GDM1 (cell line): ENCODE data around the gene ARHGAP19.

Experiments used
- DNase-seq: peaks from one replicate; lab custom pipeline; 2025; lab: John Stamatoyannopoulos, UW

Gene ARHGAP19

GRCh38 chr10:97228775-97229157, 63.7 kb downstream of the ARHGAP19 start:
- no peak for DNase-seq

DNA sequence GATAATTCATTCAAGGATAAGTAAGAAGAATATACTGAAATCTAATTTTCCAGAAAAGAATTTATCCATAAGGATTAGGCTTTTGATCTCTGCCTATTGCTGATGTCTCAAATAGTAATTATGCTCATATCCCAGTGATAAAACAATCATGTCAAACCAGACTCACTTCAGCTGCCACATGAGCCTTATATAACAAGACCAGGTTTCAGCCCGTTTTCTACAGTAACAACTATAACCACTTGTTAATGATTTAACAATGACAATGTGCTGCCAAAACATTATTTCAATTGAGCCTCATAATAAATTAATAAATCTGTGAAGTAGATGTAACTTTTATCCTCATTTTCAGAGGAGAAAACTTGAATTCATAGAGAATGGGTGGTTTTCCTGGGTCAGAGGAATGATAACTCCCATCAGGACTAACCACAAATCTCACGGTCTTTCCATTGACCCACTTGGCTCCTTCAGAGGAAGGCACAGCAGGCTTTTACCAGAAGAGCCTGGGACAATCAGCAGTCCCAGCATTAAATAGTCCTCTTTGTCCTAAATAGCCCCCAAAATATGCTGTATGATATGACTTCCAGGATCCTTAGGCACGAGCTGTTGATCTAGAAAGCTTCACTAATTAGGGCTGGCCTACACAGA, 64.2 kb downstream of the ARHGAP19 start:
- DNase-seq: no peak

- DNase-seq: no peak
Measured at GRCh38 chr10:97226398-97226797, 66.0 kb downstream of the ARHGAP19 start.

DNA sequence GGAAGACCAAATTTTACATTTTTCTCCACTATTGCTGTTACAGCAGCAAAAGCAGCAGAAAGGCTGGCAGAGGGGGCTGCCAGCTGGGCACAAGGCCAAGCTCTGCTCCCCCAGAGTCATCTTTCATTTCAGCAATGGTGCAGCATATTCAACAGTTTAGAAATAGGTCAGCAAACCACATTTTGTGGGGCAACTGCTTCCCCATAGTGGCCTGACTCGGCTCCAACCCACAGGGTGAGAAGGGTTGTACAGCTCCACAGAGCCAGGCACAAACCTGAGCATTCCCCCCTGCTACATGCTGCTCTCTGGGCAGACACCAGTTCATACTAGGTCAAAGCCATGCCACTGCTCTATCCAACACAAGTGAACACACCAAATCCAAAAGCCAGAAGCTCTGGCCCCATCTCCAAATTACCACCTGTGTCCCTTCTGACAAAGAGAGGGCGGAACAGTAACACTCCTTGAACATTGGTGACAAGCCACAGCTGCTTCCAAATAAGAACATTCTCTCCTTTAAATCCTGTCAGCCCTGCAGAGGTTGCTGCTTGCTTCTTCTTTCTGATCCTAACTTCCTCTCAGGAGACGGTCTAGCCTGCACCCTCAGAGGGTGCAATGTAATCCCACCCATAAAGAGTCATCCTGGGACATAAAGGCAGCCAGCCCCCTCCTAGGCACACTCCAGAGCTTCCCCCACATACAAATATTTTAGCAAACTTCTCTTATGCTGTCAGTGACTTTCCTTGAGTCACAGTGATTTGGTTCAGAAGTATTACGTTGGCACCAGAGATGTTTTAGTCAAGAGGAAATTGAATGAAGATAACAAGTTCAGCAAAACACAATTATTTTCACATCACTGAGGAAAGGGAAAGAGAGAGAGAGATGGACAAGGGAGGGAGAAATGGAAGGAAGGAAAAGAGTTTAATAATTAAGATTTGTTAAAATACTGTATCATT, 67.7 kb downstream of the ARHGAP19 start:
- DNase-seq: no peak

DNA sequence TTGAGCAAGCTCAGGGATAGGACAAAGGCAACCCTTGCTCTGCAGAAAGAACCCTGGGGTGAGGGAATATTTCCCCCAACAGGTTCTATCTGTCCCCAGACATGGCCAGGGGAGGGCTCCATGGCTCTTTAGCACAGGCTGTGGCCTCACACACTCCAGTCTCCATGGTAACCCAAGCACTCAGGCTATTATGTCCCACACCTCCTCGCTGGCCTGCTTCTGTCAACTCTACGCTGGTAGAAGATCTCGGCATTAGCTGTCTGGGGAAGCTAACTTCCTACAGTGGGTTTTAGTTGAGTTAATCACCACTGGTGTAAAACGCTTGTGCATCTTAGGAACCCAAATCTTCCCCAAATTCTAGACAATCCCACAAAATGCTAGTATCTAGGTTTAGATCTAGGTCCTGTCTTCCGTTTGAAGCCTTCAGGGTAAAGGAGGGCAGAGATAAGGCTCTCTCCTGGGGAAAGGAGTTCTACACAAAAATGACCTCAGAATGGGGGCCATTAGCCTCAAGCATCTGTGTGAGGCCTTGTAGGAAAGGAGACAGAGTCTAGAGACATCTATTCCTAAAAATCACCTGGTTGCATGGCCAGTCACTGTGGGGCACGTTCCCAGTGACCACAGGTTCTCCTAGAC, 70.0 kb downstream of the ARHGAP19 start:
- no peak for DNase-seq

GRCh38 chr10:97220355-97220754, 72.1 kb downstream of the ARHGAP19 start:
- DNase-seq: no peak

GRCh38 chr10:97217299-97217698, 75.1 kb downstream of the ARHGAP19 start:
- peak; percentile 26 for DNase-seq

DNA sequence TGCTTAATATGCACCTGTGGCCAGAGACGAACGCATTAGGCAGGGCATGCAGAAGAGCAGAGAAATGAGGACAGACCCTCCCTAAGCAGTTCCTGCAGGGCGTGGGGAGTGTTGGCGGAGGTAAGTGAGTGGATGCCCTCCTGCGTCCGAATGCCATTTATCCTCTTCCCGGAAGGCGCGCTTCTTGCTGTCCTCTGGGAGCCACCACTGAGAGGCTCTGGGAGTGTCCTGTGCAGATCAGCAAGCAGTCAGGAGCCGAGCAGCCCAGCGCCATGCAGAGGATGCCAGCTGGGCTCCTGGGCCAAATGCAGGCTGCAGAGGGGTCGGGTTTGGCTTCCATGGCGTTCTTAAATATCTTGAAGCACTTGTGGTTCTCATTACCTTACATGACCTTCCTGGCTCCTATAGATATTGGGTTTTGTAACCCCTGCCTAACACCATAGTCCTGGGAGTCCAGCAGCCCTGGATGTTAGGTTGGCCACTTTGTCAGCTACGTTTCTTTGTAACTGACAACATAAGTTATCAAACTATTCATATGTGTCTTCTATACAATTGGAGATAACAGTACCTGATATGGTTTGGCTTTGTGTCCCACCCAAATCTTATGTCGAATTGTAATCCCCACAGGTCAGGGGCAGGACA, 76.7 kb downstream of the ARHGAP19 start:
- no peak for DNase-seq

DNA sequence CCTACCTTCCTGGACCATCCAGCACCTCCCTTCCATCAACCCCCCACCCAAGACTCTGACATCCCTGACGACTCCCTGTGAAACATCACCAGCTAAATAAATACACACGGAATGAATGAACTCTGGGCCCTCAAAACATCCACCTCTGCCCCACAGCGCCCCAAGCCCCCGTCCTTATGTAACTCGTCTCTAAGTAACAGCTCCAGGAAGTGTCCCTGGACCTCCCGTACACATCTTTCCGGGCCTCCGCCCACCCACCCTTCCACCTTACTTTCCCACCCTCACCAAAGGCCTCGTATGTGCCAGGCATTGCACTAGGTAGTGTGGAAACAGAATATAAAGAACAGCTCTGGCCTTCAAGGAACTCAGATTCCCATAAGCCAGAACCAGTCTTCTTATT, 79.0 kb downstream of the ARHGAP19 start:
- no peak for DNase-seq

DNA sequence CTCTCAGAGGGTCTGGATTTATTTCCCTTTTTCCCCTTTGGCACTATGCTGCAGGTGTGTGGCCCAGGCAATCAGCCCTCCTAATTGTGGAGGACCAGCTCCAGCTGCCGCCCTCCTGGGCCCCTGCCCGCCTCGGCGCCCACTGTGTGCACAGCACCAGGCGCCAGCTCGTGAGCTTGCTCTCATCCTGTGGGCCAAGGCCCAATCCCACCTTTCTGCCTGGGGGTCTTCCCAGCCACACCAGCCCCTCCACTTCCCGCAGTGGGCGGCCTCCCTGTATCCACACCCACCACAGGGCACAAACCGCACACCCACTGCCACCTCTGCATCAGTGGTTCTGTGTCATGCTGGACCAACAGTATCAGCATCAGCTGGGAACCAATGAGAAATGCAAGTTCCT, 81.2 kb downstream of the ARHGAP19 start:
- DNase-seq: no peak

GRCh38 chr10:97210543-97210960, 81.9 kb downstream of the ARHGAP19 start:
- DNase-seq: peak; percentile 38

DNA sequence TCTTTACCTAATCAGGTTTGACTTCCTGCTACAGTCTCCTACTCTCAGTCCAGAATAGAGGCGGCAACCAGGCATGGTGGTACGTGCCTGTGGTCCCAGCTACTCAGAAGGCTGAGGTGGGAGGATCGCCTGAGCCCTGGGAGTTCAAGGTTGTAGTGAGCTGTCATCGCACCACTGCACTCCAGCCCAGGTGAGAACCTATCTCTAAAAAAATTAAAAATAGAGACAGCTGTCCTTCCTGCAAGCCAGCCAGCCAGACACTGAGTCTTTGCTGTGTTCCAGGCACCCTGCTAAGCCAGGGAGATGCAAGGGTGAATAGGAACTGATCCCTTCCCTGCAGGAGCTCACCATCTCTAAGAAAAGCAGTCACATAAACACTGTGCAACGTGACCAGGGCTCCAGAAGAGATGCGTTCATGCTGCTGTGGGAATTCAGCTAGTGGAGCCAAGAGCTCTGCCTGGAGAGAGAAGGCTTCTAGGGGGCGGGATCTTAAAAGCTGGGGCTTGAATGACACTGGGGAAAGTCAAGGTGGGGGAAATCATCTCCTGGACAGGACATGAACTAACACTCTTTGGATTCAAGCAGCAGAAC, 84.6 kb downstream of the ARHGAP19 start:
- DNase-seq: no peak

DNA sequence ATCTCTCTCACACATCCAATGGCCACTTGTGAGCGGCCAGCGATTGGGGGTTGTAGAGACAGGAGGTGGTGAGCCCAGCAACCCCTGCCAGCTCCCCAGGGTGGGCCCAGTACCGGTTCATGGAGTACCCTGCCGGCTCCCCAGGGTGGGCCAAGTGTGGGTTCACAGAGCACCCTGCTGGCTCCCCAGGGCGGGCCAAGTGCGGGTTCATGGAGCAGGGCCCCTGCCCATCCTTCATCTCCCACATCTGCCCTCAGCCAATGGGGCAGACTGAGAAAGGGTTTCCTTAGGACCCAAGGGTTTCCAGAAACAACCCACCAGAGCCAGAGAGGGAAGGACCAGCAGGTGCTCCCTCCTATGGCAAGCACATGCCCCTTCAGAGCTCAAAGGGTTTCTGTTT, 85.3 kb downstream of the ARHGAP19 start:
- DNase-seq: no peak

GRCh38 chr10:97204826-97205679, 87.4 kb downstream of the ARHGAP19 start:
- no peak for DNase-seq

DNA sequence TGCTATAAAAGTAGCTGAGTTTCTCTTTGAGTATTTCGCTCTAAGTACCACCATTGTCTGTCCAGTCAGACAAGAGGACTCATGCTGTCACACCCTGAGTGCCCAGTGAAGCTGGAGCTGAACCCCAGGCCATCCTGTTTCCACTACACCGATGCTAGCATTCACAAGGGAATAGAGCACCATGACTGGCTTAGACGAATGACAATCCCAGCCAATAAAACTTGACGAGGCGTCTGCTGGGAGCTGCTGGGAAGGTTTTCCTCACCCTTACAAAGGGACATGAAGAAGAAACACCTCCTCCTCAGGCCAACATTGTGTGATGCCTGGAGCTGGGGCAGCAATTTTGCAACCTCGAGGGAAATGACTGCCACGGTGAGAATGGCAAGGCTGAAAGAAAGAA, 89.2 kb downstream of the ARHGAP19 start:
- DNase-seq: no peak

DNA sequence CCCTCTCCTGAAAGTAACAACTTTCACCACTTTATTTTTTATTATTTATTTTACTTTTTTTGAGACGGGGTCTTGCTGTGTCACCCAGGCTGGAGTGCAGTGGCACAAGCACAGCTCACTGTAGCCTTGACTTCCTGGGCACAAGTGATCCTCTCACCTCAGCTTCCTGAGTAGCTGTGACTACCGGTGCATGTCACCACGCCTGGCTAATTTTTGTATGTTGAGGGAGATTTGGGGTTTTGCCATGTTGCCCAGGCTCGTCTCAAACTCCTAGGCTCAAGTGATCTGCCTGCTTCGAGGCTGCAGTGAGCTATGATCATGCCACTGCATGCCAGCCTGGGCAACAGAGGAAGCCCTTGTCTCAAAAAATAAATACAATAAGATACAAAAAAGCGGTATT, 91.8 kb downstream of the ARHGAP19 start:
- DNase-seq: no peak

DNA sequence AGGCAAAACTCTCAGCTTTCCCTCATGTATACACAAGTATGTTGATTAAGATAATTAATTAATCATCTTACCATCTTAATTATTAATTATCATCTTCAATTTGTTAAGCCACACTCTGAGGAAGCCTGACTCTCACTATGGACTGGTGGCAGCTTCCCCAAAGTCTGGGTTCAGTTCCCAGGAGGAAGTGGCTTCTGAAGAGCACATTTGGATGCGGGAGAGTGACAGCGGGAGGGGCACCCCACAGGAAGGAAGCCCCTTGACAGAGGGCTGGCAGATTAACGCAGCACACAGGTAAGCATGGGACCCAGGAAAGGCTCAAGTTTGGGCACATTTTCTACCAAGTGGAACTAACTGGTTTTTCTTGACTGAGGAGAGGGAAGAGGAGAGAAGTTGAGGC, 93.3 kb downstream of the ARHGAP19 start:
- DNase-seq: no peak

DNA sequence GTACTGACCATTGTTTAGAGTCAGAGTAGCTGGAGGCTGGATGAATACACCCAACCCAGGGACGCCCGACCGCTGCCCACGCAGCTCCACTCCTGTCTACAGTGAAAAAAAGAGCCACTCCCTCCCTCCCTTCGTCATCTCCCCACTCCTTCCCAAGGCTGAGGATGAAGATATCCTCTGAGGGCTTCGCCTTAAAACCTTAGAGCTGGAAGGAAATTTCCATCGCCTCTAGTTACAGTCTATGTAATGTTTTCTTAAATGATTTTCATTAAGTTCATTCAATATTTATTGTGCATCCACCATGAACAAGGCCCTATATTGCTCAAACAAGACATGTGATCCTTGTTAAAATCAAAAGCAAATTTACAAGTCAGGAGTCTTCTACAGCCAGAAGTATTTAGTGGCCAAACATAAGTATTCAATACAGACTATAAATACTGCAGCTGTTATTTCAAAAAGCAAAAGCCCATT, 95.4 kb downstream of the ARHGAP19 start:
- no peak for DNase-seq

DNA sequence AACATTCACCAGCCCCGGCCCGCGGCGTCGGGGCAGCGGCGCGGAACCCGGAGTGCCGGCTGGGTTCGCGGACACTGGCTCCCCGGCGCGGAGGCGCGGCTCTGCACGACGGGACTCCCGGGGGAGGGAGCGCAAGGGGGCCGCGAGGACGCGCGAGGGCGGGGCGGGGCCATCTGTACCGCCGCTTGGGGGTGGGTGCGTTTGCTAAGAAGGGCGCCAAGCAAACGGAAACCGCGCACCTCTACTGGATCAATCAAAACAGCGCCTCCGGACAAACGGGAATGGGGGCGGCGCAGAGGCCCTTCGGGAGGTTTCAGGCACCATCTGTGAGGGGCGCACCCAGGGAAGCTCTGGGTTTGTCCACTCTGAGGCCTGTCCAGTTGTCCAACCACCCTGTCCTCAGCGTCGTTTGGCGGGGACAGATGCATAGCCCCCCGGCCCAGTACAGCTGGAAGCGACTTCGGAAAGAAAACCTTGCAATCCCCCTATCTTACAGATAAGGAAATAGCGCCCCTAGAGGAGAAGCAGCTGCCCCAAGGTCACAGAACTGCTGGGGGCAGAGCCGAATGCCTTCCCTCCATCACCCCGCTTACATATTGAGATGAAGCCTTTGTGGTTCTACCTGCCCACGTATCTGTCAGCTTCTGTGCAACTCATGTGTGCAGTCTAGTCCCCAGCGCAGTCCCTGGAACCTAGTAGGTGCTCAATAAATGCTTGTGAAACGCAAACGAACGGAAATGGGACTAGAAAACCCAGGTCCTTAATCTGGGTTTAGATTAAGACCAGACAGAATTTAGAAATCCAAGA, 96.0 kb downstream of the ARHGAP19 start:
- DNase-seq: peak; percentile 29

DNA sequence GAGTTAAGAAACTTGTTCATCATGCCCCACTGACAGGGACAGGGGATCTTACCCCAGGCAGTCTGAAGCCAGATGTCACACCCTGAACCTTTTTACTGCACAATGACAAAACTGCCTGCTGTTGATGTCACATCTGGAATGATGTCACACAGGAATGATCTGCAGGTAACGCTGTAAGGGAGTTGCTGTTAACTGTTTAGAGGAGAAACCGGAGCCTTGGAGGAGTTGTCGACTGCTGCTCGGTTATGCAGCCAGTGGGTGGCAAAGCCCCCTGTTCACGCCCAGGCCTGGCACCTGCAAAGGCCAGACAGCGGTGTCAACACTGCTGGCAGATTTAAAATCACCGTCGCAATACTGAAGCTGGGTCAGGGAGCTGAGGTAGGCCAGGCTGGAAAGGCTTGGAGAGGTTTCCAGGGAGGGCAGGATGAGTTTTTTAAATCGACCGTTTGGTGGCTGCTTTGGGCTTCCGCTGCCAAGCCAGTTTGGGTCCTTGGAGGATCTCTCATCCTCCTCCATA, 96.7 kb downstream of the ARHGAP19 start:
- no peak for DNase-seq
